ENCODE results near the gene C11orf58. TPM values are rescaled to one million over a fixed set of nuclear protein-coding genes. Genes with fewer than 3 reads are reported as not detected.

Gene C11orf58
- total and polyA plus RNA-seq, 4 donors: 97.9 to 204 (median 126) TPM

GRCh38 chr11:16773981-16774935 is 35.8 kb downstream of the C11orf58 start:
- Histone ChIP-seq H3K27me3 (ENCODE audit: control insufficient read depth in 1 of 2, insufficient read depth in 2 of 2, low read length in 1 of 2) (no peaks in the 10 kb centered on the region), H3K27ac (ENCODE audit: low read depth in 1 of 2, low read length in 2 of 2) (no peak overlapping the region), H3K9me3 (ENCODE audit: control insufficient read depth, low read length) (no peaks in the 10 kb centered on the region), H3K4me3 (ENCODE audit: low read length in 2 of 2) (no peak overlapping the region), H3K4me1 (ENCODE audit: control insufficient read depth in 1 of 2, insufficient read depth in 2 of 2, low read length in 2 of 2) (no peaks in the 10 kb centered on the region), H3K36me3 (ENCODE audit: control insufficient read depth in 1 of 2, insufficient read depth in 2 of 2, low read length in 1 of 2) (no peaks in the 10 kb centered on the region)
- intact Hi-C loops (cut with DNase I): loop anchor here in 1 of 2 donors (10.0 kb wide), 1 partner anchor 59 kb away; no protein-coding TSS in a partner anchor
- WGBS, 2 donors: 62 to 67% methylated on average over 9 of the region's 9 CpGs
- no peak for DNase-seq
- no peak for ATAC-seq (ENCODE audit: low FRiP score)

DNA sequence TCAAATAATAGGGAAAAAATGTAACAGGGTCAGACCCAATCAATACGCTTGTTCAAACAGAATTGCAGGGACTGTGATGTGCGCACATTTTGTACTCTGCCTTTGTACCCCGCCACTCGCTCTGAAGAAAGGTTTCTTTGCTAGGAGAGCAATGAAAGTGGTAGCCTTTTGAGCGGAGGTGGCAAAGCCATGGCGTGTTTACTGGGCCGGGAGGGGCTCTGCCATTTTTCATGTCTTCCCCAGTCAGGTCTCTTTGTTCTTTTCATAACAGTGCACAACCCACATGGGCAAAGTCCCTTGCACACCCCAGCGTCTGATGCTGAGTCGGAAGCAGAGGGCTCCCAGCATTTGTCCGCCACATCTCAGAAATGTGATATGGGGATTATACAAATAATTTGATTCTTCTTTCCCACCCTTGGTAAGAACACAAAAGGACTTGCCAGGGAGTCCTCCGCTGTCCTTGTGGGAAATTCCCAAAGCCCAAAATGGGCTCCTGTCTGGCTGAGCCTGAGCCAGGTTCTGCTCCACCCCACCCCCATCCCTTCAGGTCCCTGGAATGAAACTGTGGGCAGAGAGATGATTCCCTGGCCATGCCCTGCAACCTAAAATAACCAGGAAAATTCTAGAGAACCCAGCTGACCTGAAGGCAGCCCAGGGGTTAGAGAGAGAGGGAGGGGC is 36.6 kb downstream of the C11orf58 start:
- Histone ChIP-seq H3K36me3 (ENCODE audit: control insufficient read depth in 1 of 2, insufficient read depth in 2 of 2, low read length in 1 of 2) (no peaks in the 10 kb centered on the region), H3K27me3 (ENCODE audit: control insufficient read depth in 1 of 2, insufficient read depth in 2 of 2, low read length in 1 of 2) (no peaks in the 10 kb centered on the region), H3K4me1 (ENCODE audit: control insufficient read depth in 1 of 2, insufficient read depth in 2 of 2, low read length in 2 of 2) (no peaks in the 10 kb centered on the region), H3K9me3 (ENCODE audit: control insufficient read depth, low read length) (no peaks in the 10 kb centered on the region), H3K27ac (ENCODE audit: low read depth in 1 of 2, low read length in 2 of 2) (no peak overlapping the region), H3K4me3 (ENCODE audit: low read length in 2 of 2) (no peak overlapping the region)
- DNase-seq (no peak), ATAC-seq (ENCODE audit: low FRiP score) (no peak)
- intact Hi-C loops (cut with DNase I): loop anchor here in 1 of 2 donors (10.0 kb wide), 1 partner anchor 60 kb away; no protein-coding TSS in a partner anchor
- 87 to 92% methylated on average over 11 of the region's 11 CpGs for WGBS, 2 donors

DNA sequence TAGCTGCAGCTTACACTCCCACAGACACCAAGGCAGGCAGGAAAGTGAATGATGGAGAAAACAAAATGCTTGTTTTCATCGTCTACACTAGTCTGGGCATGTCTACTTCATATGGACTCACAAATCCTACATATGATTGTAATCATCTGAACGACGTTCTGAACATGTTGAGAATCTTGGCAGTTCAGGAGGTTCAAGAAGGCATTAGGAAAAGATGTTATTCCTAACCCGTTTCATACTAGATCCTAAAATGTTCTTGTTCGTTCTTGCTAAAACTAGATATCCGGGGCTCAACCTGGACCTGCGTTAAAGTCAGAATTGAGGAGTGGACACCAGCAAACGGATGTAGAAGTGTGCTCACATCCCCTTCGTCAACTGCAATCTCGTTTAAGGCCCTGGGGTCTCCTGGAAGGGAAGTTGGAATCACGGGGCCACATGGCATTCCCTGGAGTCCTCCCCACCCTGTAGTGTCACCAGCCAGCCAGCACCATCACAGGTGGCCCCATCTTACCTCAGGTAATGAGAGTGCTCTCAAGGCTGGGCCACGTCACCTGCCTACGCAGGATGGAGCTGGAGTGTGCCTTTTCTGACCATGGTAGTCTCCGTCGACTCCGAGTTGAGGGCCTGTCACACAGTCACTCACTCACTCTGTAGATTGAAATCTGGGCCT is 37.3 kb downstream of the C11orf58 start:
- Histone ChIP-seq H3K27me3 (ENCODE audit: control insufficient read depth in 1 of 2, insufficient read depth in 2 of 2, low read length in 1 of 2) (no peaks in the 10 kb centered on the region), H3K36me3 (ENCODE audit: control insufficient read depth in 1 of 2, insufficient read depth in 2 of 2, low read length in 1 of 2) (no peaks in the 10 kb centered on the region), H3K4me1 (ENCODE audit: control insufficient read depth in 1 of 2, insufficient read depth in 2 of 2, low read length in 2 of 2) (no peaks in the 10 kb centered on the region), H3K4me3 (ENCODE audit: low read length in 2 of 2) (no peak overlapping the region), H3K27ac (ENCODE audit: low read depth in 1 of 2, low read length in 2 of 2) (no peak overlapping the region), H3K9me3 (ENCODE audit: control insufficient read depth, low read length) (no peaks in the 10 kb centered on the region)
- 87 to 90% methylated on average over 16 of the region's 16 CpGs for WGBS, 2 donors
- intact Hi-C loops (cut with DNase I): loop anchor here in 1 of 2 donors (10.0 kb wide), 1 partner anchor 61 kb away; no protein-coding TSS in a partner anchor
- no peak for ATAC-seq (ENCODE audit: low FRiP score)
- DNase-seq: no peak

DNA sequence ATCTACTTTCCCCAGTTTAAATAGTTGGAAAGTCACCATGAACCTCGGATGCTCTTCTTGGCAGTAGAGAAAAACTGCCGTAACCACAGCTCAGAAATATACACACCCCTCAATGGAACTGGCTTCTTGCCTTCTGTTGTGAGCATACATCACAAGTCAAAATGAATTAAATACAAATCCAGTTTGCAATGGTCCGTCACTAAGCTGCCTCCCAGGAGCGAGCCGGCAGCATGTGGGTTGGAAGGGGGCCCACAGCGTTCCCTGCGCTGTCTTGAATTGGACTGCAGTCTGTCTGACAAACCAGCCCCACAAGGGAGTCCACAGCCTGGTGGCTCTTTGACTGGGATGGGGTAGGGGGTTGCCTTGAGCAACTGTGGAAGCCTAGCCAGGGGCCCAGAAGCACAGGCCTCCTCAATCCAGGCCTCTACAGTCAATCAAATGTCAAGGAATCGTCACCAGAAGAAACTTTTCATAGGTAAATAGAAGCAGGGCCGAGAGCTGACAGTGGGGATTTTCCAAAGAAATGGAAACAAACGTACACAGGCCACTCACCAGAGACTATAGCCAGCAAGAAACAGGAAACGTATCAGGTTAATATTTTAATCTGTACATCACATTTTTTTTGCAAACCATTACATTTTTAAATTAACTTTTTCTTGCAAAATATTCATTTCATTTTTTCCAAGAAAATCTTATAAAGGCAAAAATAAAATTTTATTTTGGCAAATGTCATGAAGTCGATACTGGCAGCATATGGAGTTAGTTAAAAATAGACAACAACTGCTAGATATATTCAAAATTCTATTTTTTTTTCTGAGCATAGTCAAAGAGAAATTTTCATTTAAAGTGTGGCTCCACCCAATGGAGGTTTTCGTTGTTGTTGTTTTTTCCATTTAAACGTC is 38.5 kb downstream of the C11orf58 start:
- H3K4me1 ChIP-seq (ENCODE audit: control insufficient read depth in 1 of 2, insufficient read depth in 2 of 2, low read length in 2 of 2): no peaks in the 10 kb centered on the region
- no peak overlapping the region for H3K4me3 ChIP-seq (ENCODE audit: low read length in 2 of 2)
- DNase-seq: no peak
- intact Hi-C loops (cut with DNase I): loop anchor here in 1 of 2 donors (10.0 kb wide), 1 partner anchor 62 kb away; no protein-coding TSS in a partner anchor
- 54 to 74% methylated on average over 14 of the region's 14 CpGs for WGBS, 2 donors
- no peaks in the 10 kb centered on the region for H3K27me3 ChIP-seq (ENCODE audit: control insufficient read depth in 1 of 2, insufficient read depth in 2 of 2, low read length in 1 of 2)
- no peak overlapping the region for H3K27ac ChIP-seq (ENCODE audit: low read depth in 1 of 2, low read length in 2 of 2)
- no peaks in the 10 kb centered on the region for H3K36me3 ChIP-seq (ENCODE audit: control insufficient read depth in 1 of 2, insufficient read depth in 2 of 2, low read length in 1 of 2)
- no peaks in the 10 kb centered on the region for H3K9me3 ChIP-seq (ENCODE audit: control insufficient read depth, low read length)
- ATAC-seq (ENCODE audit: low FRiP score): no peak

GRCh38 chr11:16777613-16777975 is 39.1 kb downstream of the C11orf58 start:
- H3K27ac ChIP-seq (ENCODE audit: low read depth in 1 of 2, low read length in 2 of 2): no peak overlapping the region
- no peak for DNase-seq
- no peaks in the 10 kb centered on the region for H3K36me3 ChIP-seq (ENCODE audit: control insufficient read depth in 1 of 2, insufficient read depth in 2 of 2, low read length in 1 of 2)
- H3K27me3 ChIP-seq (ENCODE audit: control insufficient read depth in 1 of 2, insufficient read depth in 2 of 2, low read length in 1 of 2): no peaks in the 10 kb centered on the region
- H3K9me3 ChIP-seq (ENCODE audit: control insufficient read depth, low read length): no peaks in the 10 kb centered on the region
- no peak overlapping the region for H3K4me3 ChIP-seq (ENCODE audit: low read length in 2 of 2)
- no peak for ATAC-seq (ENCODE audit: low FRiP score)
- intact Hi-C loops (cut with DNase I): loop anchor here in 1 of 2 donors (10.0 kb wide), 1 partner anchor 63 kb away; no protein-coding TSS in a partner anchor
- WGBS, 2 donors: 90 to 97% methylated on average over 3 of the region's 3 CpGs
- H3K4me1 ChIP-seq (ENCODE audit: control insufficient read depth in 1 of 2, insufficient read depth in 2 of 2, low read length in 2 of 2): no peaks in the 10 kb centered on the region

DNA sequence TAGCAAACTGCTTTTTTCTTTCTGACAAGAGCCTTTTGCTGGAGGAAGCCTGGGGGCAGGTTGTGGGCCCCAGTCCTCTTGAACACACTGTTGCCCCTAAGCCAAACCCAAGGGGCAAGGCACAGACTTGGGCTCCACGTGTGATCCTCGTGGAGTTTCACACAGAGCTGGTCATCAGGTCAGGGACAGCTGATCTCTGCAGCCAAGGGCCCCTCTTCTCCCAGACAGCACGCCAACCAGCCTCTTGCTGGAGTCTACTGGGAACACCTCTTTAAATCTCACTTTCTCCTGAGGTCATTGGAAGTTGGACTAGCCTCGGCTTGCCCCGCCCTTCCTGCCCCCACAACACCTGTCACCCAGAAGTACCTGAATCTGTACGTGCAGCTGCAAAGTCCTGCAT is 39.8 kb downstream of the C11orf58 start:
- DNase-seq (no peak), ATAC-seq (ENCODE audit: low FRiP score) (no peak)
- Histone ChIP-seq H3K36me3 (ENCODE audit: control insufficient read depth in 1 of 2, insufficient read depth in 2 of 2, low read length in 1 of 2) (no peaks in the 10 kb centered on the region), H3K9me3 (ENCODE audit: control insufficient read depth, low read length) (no peaks in the 10 kb centered on the region), H3K27me3 (ENCODE audit: control insufficient read depth in 1 of 2, insufficient read depth in 2 of 2, low read length in 1 of 2) (no peaks in the 10 kb centered on the region), H3K4me3 (ENCODE audit: low read length in 2 of 2) (no peak overlapping the region), H3K27ac (ENCODE audit: low read depth in 1 of 2, low read length in 2 of 2) (no peak overlapping the region), H3K4me1 (ENCODE audit: control insufficient read depth in 1 of 2, insufficient read depth in 2 of 2, low read length in 2 of 2) (no peaks in the 10 kb centered on the region)
- 93 to 95% methylated on average over 6 of the region's 6 CpGs for WGBS, 2 donors
- intact Hi-C loops (cut with DNase I): loop anchor here in 1 of 2 donors (10.0 kb wide), 1 partner anchor 63 kb away; no protein-coding TSS in a partner anchor

DNA sequence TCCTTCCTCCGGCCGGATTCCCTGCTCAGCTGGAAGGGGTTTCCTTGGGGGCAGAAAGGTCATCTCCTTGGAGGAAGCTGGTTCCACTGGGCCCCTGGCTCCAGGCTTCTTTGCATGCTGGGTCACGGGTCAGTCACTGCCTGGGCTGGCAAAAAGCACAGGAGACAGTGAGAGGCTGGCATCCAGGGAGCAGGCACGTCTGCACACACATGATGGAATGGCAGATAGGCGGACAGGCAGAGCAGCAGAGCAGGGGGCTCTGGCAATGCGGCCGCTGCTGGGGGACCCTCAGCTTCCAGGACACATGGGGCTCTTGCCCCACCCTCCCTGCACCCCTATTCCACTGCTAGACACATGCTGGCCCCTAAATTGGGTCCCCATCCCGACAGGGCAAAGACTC is 40.4 kb downstream of the C11orf58 start:
- no peak overlapping the region for H3K4me3 ChIP-seq (ENCODE audit: low read length in 2 of 2)
- H3K27ac ChIP-seq (ENCODE audit: low read depth in 1 of 2, low read length in 2 of 2): no peak overlapping the region
- no peak for DNase-seq
- intact Hi-C loops (cut with DNase I): loop anchor here in 1 of 2 donors (10.0 kb wide), 1 partner anchor 64 kb away; no protein-coding TSS in a partner anchor
- no peaks in the 10 kb centered on the region for H3K9me3 ChIP-seq (ENCODE audit: control insufficient read depth, low read length)
- H3K4me1 ChIP-seq (ENCODE audit: control insufficient read depth in 1 of 2, insufficient read depth in 2 of 2, low read length in 2 of 2): no peaks in the 10 kb centered on the region
- H3K36me3 ChIP-seq (ENCODE audit: control insufficient read depth in 1 of 2, insufficient read depth in 2 of 2, low read length in 1 of 2): no peaks in the 10 kb centered on the region
- no peaks in the 10 kb centered on the region for H3K27me3 ChIP-seq (ENCODE audit: control insufficient read depth in 1 of 2, insufficient read depth in 2 of 2, low read length in 1 of 2)
- WGBS, 2 donors: 92 to 95% methylated on average over 8 of the region's 8 CpGs
- ATAC-seq (ENCODE audit: low FRiP score): no peak

All from aorta (tissue), 5 donors.